SHP77 treated with DMSO at 0.1 percent for 48 hours (cell line): ENCODE measurements around the gene FANCD2.
"Not testable (repeated sequence)": the region's sequence is repeated elsewhere in the genome, so short reads cannot be mapped to it uniquely, and the experiment has no call there.

ENCODE experiments used
- DNase-seq: peaks from one replicate; lab custom pipeline; 2025; lab: John Stamatoyannopoulos, UW

Gene FANCD2

GRCh38 chr3:10015461-10015904 is 10.8 kb upstream of the FANCD2 start:
- no peak for DNase-seq

- DNase-seq: no peak
Observed at GRCh38 chr3:10017636-10018292, 8.5 kb upstream of the FANCD2 start.

- DNase-seq: not testable (repeated sequence)
Observed at GRCh38 chr3:10018806-10019205, 7.4 kb upstream of the FANCD2 start.

- DNase-seq: no peak
Observed at GRCh38 chr3:10019326-10019725, 6.9 kb upstream of the FANCD2 start.

- no peak for DNase-seq
Observed at GRCh38 chr3:10021856-10022775, 4.1 kb upstream of the FANCD2 start.

GRCh38 chr3:10023587-10024310 is 2.5 kb upstream of the FANCD2 start:
- DNase-seq: no peak

- no peak for DNase-seq
Observed at GRCh38 chr3:10025205-10026083, 793 bp upstream of the FANCD2 start.

GRCh38 chr3:10041034-10041433 is 14.8 kb downstream of the FANCD2 start:
- no peak for DNase-seq

GRCh38 chr3:10047876-10048275 is 21.6 kb downstream of the FANCD2 start:
- no peak for DNase-seq

GRCh38 chr3:10053054-10053453 is 26.8 kb downstream of the FANCD2 start:
- DNase-seq: not testable (repeated sequence)

GRCh38 chr3:10055097-10055496 is 28.9 kb downstream of the FANCD2 start:
- DNase-seq: no peak

- not testable (repeated sequence) for DNase-seq
Observed at GRCh38 chr3:10070077-10070476, 43.8 kb downstream of the FANCD2 start.

- DNase-seq: no peak
Observed at GRCh38 chr3:10074666-10075065, 48.4 kb downstream of the FANCD2 start.

- no peak for DNase-seq
Observed at GRCh38 chr3:10081871-10082270, 55.6 kb downstream of the FANCD2 start.

- no peak for DNase-seq
Observed at GRCh38 chr3:10085738-10086137, 59.5 kb downstream of the FANCD2 start.

GRCh38 chr3:10088256-10088655 is 62.0 kb downstream of the FANCD2 start:
- DNase-seq: no peak

- no peak for DNase-seq
Observed at GRCh38 chr3:10090179-10090578, 63.9 kb downstream of the FANCD2 start.

- DNase-seq: not testable (repeated sequence)
Observed at GRCh38 chr3:10090774-10091173, 64.5 kb downstream of the FANCD2 start.

GRCh38 chr3:10091387-10091786 is 65.2 kb downstream of the FANCD2 start:
- not testable (repeated sequence) for DNase-seq

GRCh38 chr3:10093678-10094077 is 67.4 kb downstream of the FANCD2 start:
- DNase-seq: no peak

GRCh38 chr3:10099041-10099440 is 72.8 kb downstream of the FANCD2 start:
- no peak for DNase-seq
